GM23338 (cell line): ENCODE data around the gene AQP12B. TPM values are rescaled to one million over a fixed set of nuclear protein-coding genes. Genes with fewer than 3 reads are reported as not detected.
"Not testable (repeated sequence)": the region's sequence is repeated elsewhere in the genome, so short reads cannot be mapped to it uniquely, and the experiment has no call there.

ENCODE experiments used
- ATAC-seq: fragments of 200-7000 bp; cut with Tn5 transposase; 3 replicates; pipeline ENCODE4 v1.9.1; 2020
- DNase-seq: peaks from one replicate; pipeline ENCODE4 v3.0.0-alpha.2; 2015; ENCODE audit warnings: low spot score
- H2AFZ ChIP-seq: fragments of 200-600 bp; sonication (generic); 2 replicates; pipeline ENCODE4 v1.8.0; 2016; ENCODE audit warnings: antibody characterized with exemption, mild to moderate bottlenecking, moderate library complexity
- H3F3A ChIP-seq: fragments of 200-600 bp; sonication (generic); replicated peaks from 2 replicates; pipeline ENCODE4 v1.8.0; 2017; ENCODE audit warnings: antibody characterized with exemption, mixed run types, low read depth
- H3K27ac ChIP-seq: fragments of 200-600 bp; sonication (generic); 2 replicates; pipeline ENCODE4 v1.6.1; 2016; ENCODE audit warnings: low read depth
- H3K27me3 ChIP-seq: fragments of 200-600 bp; sonication (generic); 2 replicates; pipeline ENCODE4 v1.8.0; 2016; ENCODE audit warnings: mild to moderate bottlenecking, mixed run types, moderate library complexity; ENCODE audit not compliant: insufficient read depth
- H3K36me3 ChIP-seq: fragments of 200-600 bp; sonication (generic); 2 replicates; pipeline ENCODE4 v1.8.0; 2016; ENCODE audit warnings: mild to moderate bottlenecking; ENCODE audit not compliant: insufficient read depth
- H3K4me1 ChIP-seq: fragments of 200-600 bp; sonication (generic); 2 replicates; pipeline ENCODE4 v1.8.0; 2016; ENCODE audit warnings: mild to moderate bottlenecking, moderate library complexity; ENCODE audit not compliant: insufficient read depth
- H3K4me2 ChIP-seq: fragments of 200-600 bp; sonication (generic); 2 replicates; pipeline ENCODE4 v1.7.1; 2017; ENCODE audit warnings: mixed run types
- H3K4me3 ChIP-seq: fragments of 200-600 bp; sonication (generic); 2 replicates; pipeline ENCODE4 v1.6.1; 2016; ENCODE audit warnings: mixed run types
- H3K79me2 ChIP-seq: fragments of 200-600 bp; sonication (generic); replicated peaks from 2 replicates; pipeline ENCODE4 v1.8.0; 2017; ENCODE audit warnings: mild to moderate bottlenecking; ENCODE audit not compliant: insufficient read depth
- H3K9me2 ChIP-seq: fragments of 200-600 bp; sonication (generic); 2 replicates; pipeline ENCODE4 v1.8.0; 2017; ENCODE audit not compliant: insufficient read depth
- H4K20me1 ChIP-seq: fragments of 200-600 bp; sonication (generic); replicated peaks from 2 replicates; pipeline ENCODE4 v1.8.0; 2017; ENCODE audit warnings: mild to moderate bottlenecking; ENCODE audit not compliant: insufficient read depth
- H3K27ac Mint-ChIP-seq: 2 replicates; pipeline ENCODE4 v1.8.0; 2020; ENCODE audit warnings: inconsistent platforms, mild to moderate bottlenecking, moderate library complexity, mixed read lengths
- H3K27me3 Mint-ChIP-seq: 3 replicates; pipeline ENCODE4 v1.8.0; 2022; ENCODE audit warnings: low read depth, mild to moderate bottlenecking, moderate library complexity, mixed read lengths, inconsistent platforms; ENCODE audit not compliant: insufficient read depth, poor library complexity
- H3K36me3 Mint-ChIP-seq: 3 replicates; pipeline ENCODE4 v1.8.0; 2021; ENCODE audit warnings: low read depth, mild to moderate bottlenecking, inconsistent platforms, moderate library complexity, mixed read lengths
- H3K4me1 Mint-ChIP-seq: 3 replicates; pipeline ENCODE4 v1.8.0; 2020; ENCODE audit warnings: mild to moderate bottlenecking, inconsistent platforms, mixed read lengths
- H3K4me3 Mint-ChIP-seq: 3 replicates; pipeline ENCODE4 v1.8.0; 2021; ENCODE audit warnings: moderate library complexity, mild to moderate bottlenecking, inconsistent platforms, mixed read lengths
- H3K9me3 Mint-ChIP-seq: 3 replicates; pipeline ENCODE4 v1.8.0; 2020; ENCODE audit warnings: moderate library complexity, mild to moderate bottlenecking, inconsistent platforms, mixed read lengths
- CREB1 ChIP-seq: fragments of 250-450 bp; sonication (Bioruptor Pico); IDR thresholded peaks from 2 replicates; pipeline ENCODE4 v1.5.0; 2020; ENCODE audit warnings: low read depth, mild to moderate bottlenecking, moderate library complexity
- CTCF ChIP-seq, 2 experiments: fragments of 200-600 bp in 1 of 2; sonication (generic) in 1 of 2; conservative IDR thresholded peaks; 2 replicates each; pipeline versions ENCODE4 v1.5.1 to v1.6.1; 2016 to 2017; ENCODE audit warnings: antibody characterized with exemption in 2 of 2, low read depth in 2 of 2, mild to moderate bottlenecking in 2 of 2, moderate library complexity in 1 of 2
- ETS1 ChIP-seq: IDR thresholded peaks from 2 replicates; pipeline ENCODE4 v1.6.1; 2016; ENCODE audit warnings: antibody characterized with exemption
- EZH2phosphoT487 ChIP-seq: fragments of 200-600 bp; sonication (generic); IDR thresholded peaks from one replicate; pipeline ENCODE4 v1.8.1; 2018; ENCODE audit warnings: antibody characterized with exemption; ENCODE audit not compliant: unreplicated experiment
- NANOG ChIP-seq: IDR thresholded peaks from 2 replicates; pipeline ENCODE4 v1.6.1; 2016; ENCODE audit warnings: antibody characterized with exemption, borderline replicate concordance
- POLR2AphosphoS5 ChIP-seq: IDR thresholded peaks from 2 replicates; pipeline ENCODE4 v1.6.1; 2016; ENCODE audit warnings: antibody characterized with exemption, low read depth
- STAT1 ChIP-seq: IDR thresholded peaks from one replicate; pipeline ENCODE4 v1.6.1; 2016; ENCODE audit warnings: antibody characterized with exemption; ENCODE audit not compliant: unreplicated experiment
- ZNF462 ChIP-seq: fragments of 250-450 bp; sonication (Bioruptor Pico); IDR thresholded peaks from 2 replicates; pipeline ENCODE4 v1.5.0; 2020; ENCODE audit warnings: mild to moderate bottlenecking, moderate library complexity
- long read RNA-seq: library from polyadenylated mRNA; unstranded; transcript quantifications from one replicate; pipeline ENCODE4 v2.0.0, GENCODE V29; 2020; ENCODE audit not compliant: unreplicated experiment
- polyA plus RNA-seq: library from polyadenylated mRNA; unstranded; fragments of >200 nt; fragmentation: Nextera tagmentation; extraction: Ambion mirVana; gene quantifications from 2 replicates; pipeline ENCODE4 v1.2.1, GENCODE V29; 2016
- total RNA-seq: library from RNA; depleted of rRNA; stranded (reverse); fragments of >200 nt; shearing (Covaris generic); gene quantifications from 2 replicates; pipeline ENCODE4 v1.2.3, GENCODE V29; 2014; rRNA removed

AQP12B gene
- total RNA-seq (not detected in 2 replicates), polyA plus RNA-seq (not detected in 2 replicates)
- long read RNA-seq: 0 reads

GRCh38 chr2:240682431-240683224, at the start of gene AQP12B:
Gene AQP12B, minus strand, starts transcription at chr2:240682885. Its CDS starts 48 bp downstream, at chr2:240682837.
- not testable (repeated sequence) for H3K4me1 ChIP-seq, H2AFZ ChIP-seq, H3K27me3 Mint-ChIP-seq, H3K4me3 ChIP-seq, H3K4me2 ChIP-seq, H3K27ac ChIP-seq, H3K4me1 Mint-ChIP-seq, H3F3A ChIP-seq, H3K36me3 Mint-ChIP-seq, H3K4me3 Mint-ChIP-seq, H4K20me1 ChIP-seq, H3K36me3 ChIP-seq, H3K79me2 ChIP-seq, H3K27me3 ChIP-seq, DNase-seq, H3K9me3 Mint-ChIP-seq, ATAC-seq, H3K9me2 ChIP-seq, H3K27ac Mint-ChIP-seq

- Histone ChIP-seq H3K27ac (no peak overlapping the region), H3K27me3 (no peaks in the 10 kb centered on the region), H3K36me3 (no peaks in the 10 kb centered on the region), H3K9me2 (no peaks in the 10 kb centered on the region), H3F3A (no peaks in the 10 kb centered on the region), H3K4me1 (no peaks in the 10 kb centered on the region), H3K79me2 (no peaks in the 10 kb centered on the region), H3K4me2 (no peak overlapping the region), H3K4me3 (no peak overlapping the region), H2AFZ (no peak overlapping the region), H4K20me1 (no peaks in the 10 kb centered on the region)
- Mint-ChIP-seq H3K9me3 (no peaks in the 10 kb centered on the region), H3K27me3 (peaks cover 39% of the 10 kb centered on the region), H3K4me3 (no peak overlapping the region), H3K36me3 (peaks cover 50% of the 10 kb centered on the region), H3K27ac (no peak overlapping the region), H3K4me1 (no peaks in the 10 kb centered on the region)
- DNase-seq (no peak), ATAC-seq (no peak)
- TF ChIP-seq ZNF462 (CRISPR knock-in tag): no peak
- no peak for TF ChIP-seq NANOG
- no peak for TF ChIP-seq EZH2phosphoT487
- TF ChIP-seq CTCF (conservative IDR thresholded peaks at IDR 0.05; ENCODE audit: low read depth in 2 of 2): no peak
- TF ChIP-seq POLR2AphosphoS5: no peak
- no peak for TF ChIP-seq STAT1
- no peak for TF ChIP-seq CREB1 (CRISPR knock-in tag)
- TF ChIP-seq ETS1: no peak
Measured at GRCh38 chr2:240732184-240732583, 49.5 kb upstream of the AQP12B start.
